ENCODE data around the gene MT1HL1.
A peak's percentile ranks its signal among the peaks of the same experiment; 100 is the strongest.
"Not testable (repeated sequence)": the region's sequence is repeated elsewhere in the genome, so short reads cannot be mapped to it uniquely, and the experiment has no call there.

Gene MT1HL1

DNA sequence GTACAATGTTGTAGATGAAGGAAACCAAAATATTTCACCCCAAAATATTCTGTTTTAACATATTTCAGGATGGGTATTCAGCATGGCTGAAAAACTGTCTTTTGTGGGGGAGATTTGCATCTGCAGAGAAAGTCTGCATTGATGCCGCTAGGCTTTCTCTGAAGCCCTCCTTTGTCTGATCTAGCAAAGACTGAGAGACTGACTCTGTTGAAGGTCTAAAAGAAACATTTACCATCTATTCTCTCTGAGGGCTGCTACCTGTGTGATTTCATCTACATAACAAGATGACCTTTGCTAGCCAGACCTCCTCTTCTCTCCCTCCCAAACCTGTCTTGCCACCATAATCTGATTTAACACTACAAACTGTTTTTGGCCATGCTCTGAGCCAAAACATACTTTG is 12.4 kb upstream of the MT1HL1 start:
- DNase-seq (ENCODE audit: low spot score) = no peak

DNA sequence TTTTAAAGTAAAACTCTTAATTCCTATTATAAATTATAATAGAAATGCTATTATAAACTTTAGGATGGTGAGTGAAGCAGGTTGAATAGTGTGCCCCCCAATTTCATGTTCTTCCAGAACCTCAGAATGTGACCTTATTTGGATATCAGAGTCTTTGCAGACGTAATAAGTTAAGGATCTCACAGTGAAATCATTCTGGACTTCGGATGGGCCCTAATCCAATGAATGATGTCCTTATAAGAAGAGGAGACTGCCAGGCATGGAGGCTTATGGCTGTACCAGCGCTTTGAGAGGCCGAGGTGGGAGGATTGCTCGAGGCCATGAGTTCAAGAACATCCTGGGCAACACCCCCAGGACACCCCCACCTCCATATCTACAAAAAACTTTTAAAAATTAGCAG is 9.4 kb upstream of the MT1HL1 start:
- peak; percentile 24 for DNase-seq (ENCODE audit: low spot score)

DNA sequence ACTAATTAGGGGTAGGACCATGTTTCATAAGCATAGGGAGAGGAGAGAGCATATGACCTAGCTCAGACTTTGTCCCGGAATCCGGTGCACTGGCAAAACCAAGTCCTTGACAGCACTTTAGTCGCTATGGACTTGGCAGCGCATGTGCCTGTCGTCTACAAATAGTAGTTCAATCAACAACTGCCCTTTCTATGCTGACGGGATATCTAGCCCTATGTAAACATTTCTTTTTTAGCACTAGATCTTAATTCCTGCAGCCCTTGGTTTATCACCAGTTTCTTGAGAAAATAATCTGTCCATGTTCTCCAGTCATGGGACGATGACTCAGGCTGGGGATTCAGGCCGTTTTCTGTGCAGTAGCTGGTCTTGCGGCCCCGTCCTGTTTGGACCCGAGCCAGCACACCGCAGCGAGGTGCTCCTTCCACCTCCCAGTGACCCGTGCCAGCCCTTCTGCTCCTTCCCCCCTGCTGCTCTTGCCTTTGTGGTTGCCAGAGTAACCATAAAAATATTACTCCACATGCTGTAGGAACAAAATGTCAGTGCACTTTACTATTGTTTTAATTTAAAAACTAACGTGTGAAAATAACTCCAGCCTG is 8.6 kb upstream of the MT1HL1 start:
- peak; percentile 95 for DNase-seq (ENCODE audit: low spot score)

DNA sequence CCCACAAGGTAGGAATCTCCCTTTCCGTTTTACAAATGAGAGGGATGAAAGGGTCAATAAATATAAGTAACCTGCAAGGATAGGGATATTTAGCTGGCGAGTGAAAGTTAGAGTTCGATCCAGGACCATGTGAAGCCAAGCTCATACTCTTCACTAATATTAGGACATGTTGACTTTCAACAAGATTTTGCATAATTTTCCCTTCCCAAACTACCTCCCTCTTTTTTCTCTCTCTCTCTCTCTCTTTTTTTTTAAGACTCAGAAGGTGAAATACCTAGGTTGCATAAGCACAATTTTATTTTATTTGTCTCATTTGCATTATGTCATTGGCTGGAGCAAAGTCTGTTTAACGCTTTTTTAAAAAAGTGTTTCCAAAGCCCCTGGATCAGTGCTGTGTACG is 8.1 kb upstream of the MT1HL1 start:
- peak; percentile 8 for DNase-seq (ENCODE audit: low spot score)

DNA sequence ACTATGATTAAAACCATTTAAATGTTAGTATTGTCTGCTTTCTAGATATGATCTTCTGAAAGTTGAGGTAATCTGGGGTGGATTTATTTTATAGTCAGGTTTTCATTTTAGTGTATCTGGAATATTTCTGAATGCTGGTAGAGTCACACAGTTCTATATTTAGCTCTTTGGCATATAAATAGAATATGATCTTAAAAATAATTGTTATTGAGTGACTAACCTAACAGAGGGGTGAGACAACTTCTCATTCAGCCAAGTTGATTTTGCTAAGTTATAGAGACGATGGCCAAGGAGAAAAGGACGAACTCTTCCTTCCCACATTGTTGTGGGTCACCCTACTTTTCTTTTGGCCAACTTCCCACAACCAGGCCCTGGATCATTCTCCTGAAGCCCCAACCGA is 7.2 kb upstream of the MT1HL1 start:
- DNase-seq (ENCODE audit: low spot score) = no peak

DNA sequence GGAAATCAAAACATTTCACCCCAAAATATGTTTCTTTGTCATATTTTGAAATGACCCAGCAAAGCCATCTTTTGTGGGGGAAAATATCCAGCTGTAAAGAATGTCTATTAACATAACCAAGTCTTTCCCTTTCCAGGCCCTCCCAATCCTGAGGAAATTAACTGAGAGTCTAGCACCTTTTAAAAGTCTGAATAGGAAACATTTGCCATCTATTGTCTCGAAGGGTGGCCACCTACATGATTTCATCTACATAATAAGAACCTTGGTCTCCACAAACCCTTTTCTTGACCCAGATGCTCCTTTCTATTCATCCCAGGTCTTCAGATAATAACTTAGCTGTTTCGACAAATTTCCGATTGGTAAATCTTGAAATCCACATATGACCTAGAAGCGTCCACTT is 5.4 kb upstream of the MT1HL1 start:
- no peak for DNase-seq (ENCODE audit: low spot score)

DNA sequence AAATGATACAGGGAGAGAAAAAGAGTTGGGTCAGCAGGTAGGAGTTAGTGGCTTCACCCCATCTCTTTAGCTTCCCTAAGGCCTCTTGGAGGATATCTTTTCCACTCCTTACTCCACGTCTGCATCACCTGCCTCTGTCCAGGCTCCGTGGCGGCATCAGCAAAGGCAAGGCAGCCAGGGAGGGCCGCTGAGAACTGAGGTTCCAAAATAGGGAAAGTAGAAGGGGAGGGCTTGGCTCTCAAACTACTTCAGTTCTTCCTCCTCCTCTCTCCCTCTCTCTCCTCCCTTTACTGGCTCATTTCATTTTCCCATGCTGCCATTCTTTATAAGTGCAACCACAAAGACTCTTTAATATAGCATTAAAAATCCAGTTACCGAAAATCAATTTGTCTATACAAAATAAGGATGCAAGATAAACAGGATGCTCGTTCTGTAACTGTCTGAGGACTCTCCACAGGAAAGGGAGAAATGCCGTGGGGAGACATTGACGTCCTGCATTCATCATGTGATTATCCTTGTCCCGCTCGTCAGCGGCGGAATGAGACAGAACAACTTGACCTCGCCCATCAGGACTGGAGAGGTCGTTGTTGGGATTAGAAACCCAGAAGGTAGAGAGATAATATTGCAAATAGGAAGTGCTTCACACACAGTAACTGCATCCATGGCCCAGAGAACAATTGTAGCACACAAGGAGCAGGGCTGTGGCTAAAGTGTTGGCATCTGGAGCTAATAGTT is 3.1 kb upstream of the MT1HL1 start:
- no peak for DNase-seq (ENCODE audit: low spot score)

DNA sequence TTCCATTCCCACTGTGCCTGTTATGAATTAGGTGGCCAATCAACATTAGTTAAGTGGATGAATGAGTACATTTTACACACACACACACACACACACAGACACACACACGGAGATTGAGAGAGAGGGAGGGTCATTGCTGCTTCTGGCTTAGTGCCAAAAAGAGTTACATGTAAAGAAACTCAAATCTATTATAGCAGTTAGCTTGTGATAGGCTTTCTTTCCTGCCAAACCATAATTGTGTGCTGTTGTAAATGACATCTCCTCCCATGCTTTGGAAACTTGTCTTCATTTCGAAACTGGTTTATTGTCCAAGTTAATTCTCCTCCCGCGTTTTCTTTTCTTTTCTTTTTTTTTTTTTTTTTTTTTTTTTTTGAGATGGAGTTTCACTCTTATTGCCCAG is 1.4 kb upstream of the MT1HL1 start:
- DNase-seq (ENCODE audit: low spot score) = no peak

DNA sequence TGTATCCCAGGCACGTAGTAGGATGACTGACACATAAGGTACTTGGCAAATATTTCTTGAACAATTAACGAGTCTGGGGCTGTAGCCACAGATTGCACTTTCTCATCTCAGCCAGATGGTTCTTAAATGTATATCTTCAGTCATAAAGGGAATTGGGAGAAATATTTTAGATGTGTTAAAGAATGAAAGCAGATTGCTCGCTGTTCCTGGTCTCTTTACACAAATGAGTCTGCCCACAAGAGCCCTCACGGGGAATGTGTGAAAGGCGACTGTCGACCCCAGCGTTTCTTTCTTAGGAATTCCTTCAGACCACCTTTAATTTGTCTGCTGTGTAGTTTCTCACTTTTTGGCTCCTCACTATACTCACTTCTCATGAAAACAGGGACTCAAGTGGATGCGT is 725 bp downstream of the MT1HL1 start:
- no peak for DNase-seq (ENCODE audit: low spot score)

DNA sequence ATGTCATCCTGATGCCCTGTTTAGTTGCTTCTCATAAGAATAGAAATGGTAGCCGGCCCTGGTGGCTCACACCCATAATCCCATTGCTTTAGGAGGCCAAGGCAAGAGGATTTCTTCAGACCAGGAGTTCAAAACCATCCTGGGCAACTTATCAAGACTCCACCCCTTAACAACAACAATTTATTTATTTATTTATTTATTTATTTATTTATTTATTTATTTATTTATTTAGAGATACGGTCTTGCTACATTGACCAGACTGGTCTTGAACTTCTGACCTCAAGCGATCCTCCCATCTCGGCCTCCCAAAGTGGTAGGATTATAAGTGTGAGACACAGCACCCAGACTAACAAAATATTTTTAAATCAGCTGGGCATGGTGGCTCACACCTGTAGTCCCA is 4.0 kb downstream of the MT1HL1 start:
- DNase-seq (ENCODE audit: low spot score) = no peak

DNA sequence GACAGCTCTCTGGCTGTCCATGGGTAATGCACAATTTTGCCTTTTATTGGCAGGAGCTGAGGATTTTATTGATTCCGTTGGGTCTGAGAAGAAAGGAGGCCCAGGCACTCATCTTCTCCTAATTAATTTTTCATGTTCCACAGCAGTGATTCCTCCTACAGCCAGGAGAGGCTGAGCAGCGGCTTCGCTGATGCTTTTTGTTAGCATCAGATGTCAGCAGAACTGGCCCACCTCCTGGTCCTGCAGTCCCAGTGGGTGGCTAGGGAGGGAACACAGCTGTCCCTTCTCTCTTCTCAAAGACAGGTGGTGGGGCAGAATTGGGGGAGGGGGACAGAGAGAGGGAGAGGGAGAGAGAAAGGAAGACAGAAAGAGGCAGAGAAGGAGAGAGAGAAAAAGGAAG is 5.7 kb downstream of the MT1HL1 start:
- DNase-seq (ENCODE audit: low spot score) = peak; percentile 11

DNA sequence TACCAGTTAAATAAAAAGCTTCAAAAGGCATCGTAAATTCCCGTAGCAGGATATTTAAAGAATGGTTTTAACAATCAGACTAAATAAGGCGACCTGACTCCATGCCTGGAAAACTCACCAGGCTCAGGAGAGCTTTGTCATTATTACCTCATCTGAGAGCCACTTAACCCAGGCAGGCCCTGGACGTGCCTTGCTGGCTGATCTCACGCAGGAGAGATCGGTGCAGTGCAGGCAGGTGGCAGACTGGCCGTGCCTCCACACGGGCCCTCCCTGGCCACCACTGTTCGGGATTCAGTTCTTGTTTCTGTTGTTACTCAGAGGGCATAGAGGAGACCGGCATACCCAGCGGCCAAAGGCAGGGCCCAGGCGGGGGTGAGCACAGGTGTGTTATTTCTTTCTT is 6.4 kb downstream of the MT1HL1 start:
- peak; percentile 40 for DNase-seq (ENCODE audit: low spot score)

DNA sequence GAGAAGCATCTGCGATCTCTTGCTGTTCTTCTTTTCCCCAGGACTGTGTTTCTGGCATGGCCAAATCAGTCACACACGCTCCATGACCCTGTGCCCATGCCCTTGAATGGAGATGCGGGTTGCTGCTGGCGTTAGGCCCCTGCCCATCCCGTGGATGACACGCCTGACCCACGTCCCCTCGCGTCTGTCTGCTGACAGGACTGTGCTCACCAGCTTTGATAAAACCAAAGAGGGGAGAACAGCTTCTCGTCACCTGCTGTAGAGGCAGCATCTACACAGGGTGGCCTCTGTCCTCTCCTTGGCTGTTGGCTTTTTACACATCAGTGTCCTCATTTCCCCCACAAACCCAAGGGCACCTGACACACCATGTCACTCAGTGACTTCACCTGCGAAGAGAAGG is 6.9 kb downstream of the MT1HL1 start:
- DNase-seq (ENCODE audit: low spot score) = no peak

DNA sequence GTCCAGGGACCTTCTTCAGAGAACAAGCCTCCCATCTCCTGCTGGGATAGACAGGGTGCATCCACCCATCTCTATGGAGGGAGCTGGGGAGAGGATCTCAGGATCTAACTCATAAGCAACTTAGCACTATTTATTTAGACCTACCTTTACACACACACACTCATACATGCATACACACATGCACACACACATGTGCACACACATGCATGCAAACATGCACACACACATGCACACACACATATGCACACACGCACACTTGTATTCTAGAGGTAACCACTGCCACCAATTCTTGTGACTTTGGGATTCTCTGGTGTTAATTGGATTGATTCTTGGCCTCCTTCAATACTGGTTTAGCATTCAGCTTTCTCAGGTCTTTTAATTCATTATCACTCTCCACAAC is 9.8 kb downstream of the MT1HL1 start:
- no peak for DNase-seq (ENCODE audit: low spot score)

DNA sequence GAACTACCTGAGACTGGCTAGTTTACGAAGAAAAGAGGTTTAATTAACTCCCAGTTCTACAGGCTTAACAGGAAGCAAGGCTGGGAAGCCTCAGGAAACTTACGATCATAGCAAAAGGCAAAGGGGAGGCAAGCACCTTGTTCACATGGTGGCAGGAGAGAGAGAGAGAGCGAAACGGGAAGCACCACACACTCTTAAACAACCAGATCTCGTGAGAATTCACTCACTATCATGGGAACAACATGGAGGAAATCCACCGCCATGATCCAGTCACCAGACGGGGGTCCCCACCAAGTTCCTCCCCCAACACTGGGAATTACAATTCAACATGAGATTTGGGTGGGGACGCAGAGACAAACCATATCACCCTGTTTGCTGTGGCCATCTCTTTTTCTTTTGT is 11.8 kb downstream of the MT1HL1 start:
- DNase-seq (ENCODE audit: low spot score) = no peak

DNA sequence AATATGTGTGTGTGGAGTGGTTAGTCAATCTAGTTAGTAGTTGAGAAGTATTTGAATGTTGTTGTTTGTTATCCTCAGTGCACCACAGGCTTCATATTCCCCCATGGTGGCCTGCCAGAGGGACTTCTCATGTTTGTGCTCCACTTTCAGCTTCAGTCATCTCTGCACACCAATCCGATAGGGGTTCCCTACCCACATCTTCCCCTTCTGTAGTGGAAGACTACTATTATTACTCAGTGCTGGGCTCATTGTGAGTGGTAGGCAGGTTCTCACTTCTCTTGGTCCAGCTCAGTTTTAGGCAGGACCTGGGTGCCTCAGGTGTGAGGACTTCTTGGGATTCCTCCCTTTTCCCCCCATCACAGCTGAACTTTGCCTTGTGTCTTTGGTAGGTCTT is 14.2 kb downstream of the MT1HL1 start:
- DNase-seq (ENCODE audit: low spot score) = no peak

DNA sequence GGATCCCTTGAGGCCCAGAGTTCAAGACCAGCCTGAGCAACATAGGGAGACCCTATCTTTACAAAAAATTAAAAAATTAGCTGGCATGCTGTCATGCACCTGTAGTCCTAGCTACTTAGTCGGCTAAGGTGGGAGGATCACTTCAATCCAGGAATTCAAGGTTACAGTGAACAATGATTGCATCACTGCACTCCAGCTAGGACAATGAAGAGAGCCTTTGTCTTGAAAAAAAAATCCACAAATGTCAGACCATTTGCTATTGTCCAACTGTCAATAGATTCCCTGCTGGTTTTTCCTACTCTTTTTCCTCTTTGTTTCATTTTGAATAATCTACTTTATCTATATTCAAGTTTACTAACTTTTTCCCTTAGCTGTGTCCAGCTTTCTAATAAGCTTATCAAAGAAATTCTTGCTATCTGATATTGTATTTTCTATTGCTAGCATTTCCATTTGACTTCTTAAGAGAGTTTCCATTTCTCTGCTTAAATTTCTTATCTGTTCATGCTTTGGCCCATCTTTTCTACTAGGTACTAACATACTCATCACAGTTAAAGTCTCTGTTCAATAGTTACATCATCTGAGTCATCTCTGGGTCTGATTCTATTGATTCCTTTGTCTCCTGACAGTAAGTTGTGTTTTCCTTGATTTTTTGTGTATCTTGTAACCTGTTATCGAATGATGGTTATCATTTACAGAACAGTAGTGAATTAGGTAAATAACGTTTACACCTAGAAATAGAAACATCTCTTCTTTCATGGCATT is 14.8 kb downstream of the MT1HL1 start:
- no peak for DNase-seq (ENCODE audit: low spot score)

DNA sequence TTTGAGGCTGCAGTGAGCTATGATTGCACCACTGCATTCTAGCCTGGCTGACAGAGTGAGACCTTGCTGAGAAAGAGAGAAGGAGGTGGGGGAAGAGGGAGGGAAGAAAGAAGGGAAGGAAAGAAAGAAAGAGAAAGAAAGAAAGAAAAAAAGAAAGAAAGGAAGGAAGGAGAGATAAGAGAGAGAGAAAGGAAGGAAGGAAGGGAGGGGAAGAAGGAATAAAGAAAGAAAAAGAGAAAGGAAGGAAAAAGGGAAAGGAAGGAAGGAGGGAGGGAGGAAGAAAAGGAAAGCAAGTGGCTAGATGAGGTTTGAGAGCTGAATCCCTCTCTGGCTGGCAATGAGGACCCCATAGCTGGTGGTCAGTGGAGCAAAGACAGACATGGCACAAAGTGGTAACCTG is 20.4 kb downstream of the MT1HL1 start:
- DNase-seq (ENCODE audit: low spot score) = no peak

DNA sequence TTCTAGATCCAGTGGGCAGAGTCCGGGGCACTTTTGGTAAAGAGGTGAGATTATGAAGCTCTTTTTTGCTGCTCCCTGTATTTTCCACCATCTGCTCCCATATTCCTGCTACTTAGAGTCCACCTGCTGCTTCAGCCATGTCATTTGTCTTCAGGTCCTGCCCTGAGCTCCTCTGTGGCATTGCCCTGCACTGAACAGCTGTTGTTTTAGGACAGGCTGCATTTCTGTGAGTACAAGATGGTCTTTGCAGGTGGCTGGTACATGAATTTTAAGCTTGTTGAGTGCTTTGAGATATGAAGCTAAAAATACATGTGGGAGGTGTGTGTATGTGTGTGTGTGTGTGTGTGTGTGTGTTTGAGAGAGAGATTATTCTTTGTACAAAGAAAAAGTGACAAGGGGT is 21.9 kb downstream of the MT1HL1 start:
- peak; percentile 78 for DNase-seq (ENCODE audit: low spot score)

DNA sequence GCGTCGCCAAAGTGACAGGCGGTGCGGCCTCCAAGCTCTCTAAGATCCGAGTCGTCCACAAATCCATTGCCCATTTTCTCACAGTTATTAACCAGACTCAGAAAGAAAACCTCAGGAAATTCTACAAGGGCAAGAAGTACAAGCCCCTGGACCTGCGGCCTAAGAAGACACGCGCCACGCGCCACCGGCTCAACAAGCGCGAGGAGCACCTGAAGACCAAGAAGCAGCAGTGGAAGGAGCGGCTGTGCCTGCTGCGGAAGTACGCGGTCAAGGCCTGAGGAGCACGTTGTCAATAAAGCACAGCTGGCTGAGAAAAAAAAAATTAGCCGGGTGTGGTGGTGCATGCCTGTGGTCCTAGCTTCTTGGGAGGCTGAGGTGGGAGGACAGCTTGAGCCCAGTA is 22.8 kb downstream of the MT1HL1 start:
- DNase-seq (ENCODE audit: low spot score) = not testable (repeated sequence)

DNA sequence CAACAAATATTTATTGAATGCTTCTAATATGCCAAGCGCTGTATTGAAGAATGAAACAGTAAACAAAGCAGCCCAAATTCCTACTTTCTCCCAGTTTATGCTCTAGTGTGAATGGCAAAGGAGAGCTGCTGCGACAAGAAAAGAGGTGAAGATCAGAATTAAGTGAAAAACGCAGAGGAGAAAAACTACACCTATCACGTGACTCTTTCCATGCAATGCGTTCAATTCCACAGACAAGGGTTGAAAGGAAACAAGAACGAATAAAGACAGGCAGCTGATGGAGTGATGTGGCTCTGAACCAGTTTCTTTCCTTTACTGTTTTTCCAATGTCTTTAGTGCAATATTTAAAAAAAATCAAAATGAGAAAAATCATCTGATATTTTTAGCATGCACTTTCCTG is 23.6 kb downstream of the MT1HL1 start:
- no peak for DNase-seq (ENCODE audit: low spot score)

DNA sequence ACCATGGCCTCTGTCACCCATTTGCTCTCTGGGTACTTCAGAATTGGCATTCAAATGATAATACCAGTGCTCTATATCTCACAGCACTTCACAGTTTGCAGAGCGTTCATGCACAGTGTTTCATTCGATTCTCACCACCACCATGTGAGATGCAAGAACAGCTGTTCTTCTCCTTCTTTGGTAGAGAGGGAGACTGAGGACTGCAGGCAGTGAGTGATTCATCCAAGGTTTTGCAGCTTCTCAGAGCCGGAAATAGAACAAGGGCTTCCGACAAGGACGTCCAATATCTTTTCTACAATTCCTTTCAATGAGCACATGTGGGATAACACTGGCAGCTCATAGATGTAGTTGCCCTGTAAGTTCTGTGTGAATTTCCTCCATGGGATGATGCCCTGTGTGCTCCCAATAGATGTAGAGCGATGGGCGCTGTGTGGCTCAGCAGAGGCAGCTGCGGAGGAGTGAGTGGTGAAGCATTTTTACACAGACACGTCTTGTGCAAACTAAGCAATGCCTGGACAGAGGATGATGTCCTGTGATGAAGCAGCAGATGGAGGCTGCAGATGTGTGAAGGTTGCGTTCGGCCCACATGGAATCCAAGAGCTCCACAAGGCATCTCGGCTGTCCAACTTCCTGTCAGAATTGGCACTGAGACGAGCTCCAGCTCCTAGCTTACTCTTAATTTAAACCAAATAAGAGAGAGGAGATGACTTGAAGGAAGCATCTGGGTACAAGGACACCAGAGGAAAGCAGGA is 24.9 kb downstream of the MT1HL1 start:
- no peak for DNase-seq (ENCODE audit: low spot score)

DNA sequence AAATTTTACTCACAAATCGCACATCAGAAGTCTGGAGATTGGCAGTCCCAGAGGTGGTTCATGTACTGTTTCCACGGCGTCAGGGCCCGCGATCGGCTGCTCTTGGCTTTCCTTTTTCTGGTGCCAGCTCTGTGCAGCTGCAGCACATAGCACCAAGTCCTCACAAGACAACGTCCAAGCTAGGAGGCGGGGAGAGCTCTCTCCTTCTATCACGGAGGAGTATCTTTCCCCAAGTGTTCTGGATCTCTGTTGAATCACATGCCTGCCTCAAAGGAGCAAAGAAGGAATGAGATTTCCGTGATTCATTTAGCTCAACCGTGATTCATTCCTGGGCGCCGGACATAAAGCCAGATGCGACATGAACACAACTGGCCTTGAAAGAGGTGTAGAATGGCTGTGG is 25.5 kb downstream of the MT1HL1 start:
- no peak for DNase-seq (ENCODE audit: low spot score)

Measured in cerebellar cortex (tissue), 1 donor.